IPS-15b (cell line): ENCODE results near the gene SLC2A1.

Experiments used
- H3K27me3 ChIP-seq: one replicate; pipeline ENCODE4 v1.6.1; 2013; ENCODE audit warnings: low read length; ENCODE audit not compliant: control insufficient read depth, insufficient read depth
- H3K36me3 ChIP-seq: one replicate; pipeline ENCODE4 v1.6.1; 2013; ENCODE audit warnings: low read length; ENCODE audit not compliant: control insufficient read depth, insufficient read depth
- H3K4me1 ChIP-seq: one replicate; pipeline ENCODE4 v1.6.1; 2013; ENCODE audit warnings: mild to moderate bottlenecking, low read length; ENCODE audit not compliant: control insufficient read depth, insufficient read depth
- H3K4me3 ChIP-seq: one replicate; pipeline ENCODE4 v1.5.1; 2013; ENCODE audit warnings: low read depth, low read length
- H3K9ac ChIP-seq: one replicate; pipeline ENCODE4 v1.6.1; 2013; ENCODE audit warnings: low read depth, mild to moderate bottlenecking, low read length
- H3K9me3 ChIP-seq: one replicate; pipeline ENCODE4 v1.6.1; 2013; ENCODE audit warnings: mild to moderate bottlenecking, low read length; ENCODE audit not compliant: control insufficient read depth, insufficient read depth

The SLC2A1 gene

DNA sequence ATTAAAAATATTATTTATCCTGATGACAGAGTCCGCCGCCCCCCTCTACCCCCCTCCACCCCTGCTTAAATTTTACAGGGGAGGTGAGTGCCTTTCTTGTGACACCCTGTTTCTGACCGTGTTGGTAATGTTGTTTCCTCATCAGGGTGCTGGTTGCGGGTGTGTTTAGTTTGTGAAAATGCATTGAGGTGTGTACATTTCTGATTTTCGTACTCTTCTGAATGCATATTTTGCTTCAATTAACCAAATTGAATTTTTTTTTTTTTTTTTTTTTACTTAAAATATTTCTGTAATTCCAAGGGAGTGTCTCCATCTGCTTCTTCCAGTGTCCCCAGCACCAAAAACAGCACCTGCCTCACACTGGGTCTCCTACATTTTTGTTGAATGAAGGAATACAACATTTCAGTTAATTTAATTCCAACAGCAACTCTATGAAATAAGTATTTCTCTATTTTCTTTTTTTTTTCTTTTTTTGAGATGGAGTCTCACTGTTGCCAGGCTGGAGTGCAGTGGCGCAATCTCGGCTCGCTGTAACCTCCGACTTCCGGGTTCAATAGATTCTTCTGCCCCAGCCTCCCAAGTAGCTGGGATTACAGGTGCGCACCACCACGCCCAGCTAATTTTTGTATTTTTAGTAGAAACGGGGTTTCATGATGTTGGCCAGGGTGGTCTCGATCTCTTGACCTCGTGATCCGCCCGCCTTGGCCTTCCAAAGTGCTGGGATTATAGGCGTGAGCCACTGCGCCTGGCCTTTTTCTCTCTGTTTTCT, 5.6 kb upstream of the SLC2A1 start:
- no peak overlapping the region for H3K4me3 ChIP-seq
- no peaks in the 10 kb centered on the region for H3K36me3 ChIP-seq
- no peaks in the 10 kb centered on the region for H3K9me3 ChIP-seq
- peaks cover 39% of the 10 kb centered on the region for H3K4me1 ChIP-seq
- no peak overlapping the region for H3K9ac ChIP-seq
- H3K27me3 ChIP-seq: no peaks in the 10 kb centered on the region

DNA sequence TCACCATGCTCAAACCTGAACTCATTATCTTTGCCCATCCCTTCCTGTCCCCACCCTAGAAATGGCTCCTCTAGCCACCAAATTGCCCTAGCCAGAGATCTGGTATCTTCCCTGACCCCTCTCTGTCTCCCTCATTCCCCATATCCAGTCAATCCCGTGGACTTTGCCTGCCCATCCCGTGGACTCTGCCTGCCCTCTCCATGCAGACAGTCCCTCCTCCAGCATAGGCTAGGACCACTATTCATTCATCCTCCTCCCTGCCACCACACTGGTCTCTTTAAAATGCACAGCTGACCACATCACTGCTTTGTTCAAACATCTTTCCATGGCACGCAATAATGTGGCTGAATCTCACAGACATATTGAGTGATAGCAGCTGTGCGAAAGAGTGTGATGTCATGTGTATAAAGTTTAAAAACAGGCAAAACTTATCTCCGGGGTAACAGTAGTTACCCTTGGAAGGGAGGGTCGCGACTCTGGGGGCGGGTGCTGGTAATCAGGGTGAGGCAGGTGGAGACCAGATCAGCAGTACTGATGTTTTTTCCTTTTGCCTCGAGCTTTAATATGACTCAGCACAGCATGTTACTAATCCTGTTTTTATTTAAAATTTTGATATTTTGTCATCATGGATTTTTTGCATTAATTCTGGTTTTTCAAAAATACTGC, 4.8 kb upstream of the SLC2A1 start:
- Histone ChIP-seq H3K36me3 (no peaks in the 10 kb centered on the region), H3K4me3 (peak overlapping the region; percentile 15)

DNA sequence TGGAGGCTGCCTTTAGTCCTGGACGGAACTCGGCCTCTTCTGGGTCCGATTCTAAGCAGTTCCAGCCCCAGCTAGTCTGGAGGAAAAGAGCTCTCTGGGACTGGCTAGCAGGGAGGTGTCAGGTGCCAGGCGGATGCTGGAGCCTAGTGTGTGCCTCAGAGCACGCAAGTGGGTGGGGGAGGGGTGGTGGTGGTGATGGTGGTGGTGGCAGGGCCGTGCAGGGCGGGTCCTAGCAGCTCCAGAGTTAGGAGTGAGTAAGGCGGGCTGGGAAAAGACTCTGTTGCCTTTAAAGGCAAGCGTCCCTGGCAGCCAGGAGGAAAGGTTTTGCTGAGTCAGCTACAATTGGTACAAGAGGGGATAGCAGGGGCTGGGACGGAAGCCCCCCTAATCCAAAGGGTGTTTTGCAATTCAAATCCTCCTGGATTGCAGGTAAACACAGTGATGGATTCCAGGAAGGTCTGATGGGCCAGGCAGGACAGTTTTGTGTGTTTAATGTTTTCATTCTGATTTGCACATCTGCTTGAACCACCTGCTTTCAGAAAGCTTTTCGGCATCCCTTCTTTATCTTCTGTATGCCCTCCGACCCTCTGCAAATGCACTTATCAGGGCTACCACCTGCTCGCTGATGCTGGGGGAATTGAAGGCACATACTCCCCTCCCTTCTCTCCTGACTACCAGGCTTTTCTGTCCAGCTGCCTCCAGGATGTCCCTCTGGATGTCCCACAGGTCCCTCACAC, 4.1 kb upstream of the SLC2A1 start:
- Histone ChIP-seq H3K27me3 (no peaks in the 10 kb centered on the region), H3K9me3 (no peaks in the 10 kb centered on the region), H3K9ac (peak overlapping the region; percentile 58), H3K4me3 (peak overlapping the region; percentile 21), H3K36me3 (no peaks in the 10 kb centered on the region), H3K4me1 (peaks cover 39% of the 10 kb centered on the region)

More for the DNA sequence above, 4.8 kb upstream of the SLC2A1 start:
- peaks cover 39% of the 10 kb centered on the region for H3K4me1 ChIP-seq
- H3K27me3 ChIP-seq: no peaks in the 10 kb centered on the region
- no peak overlapping the region for H3K9ac ChIP-seq
- no peaks in the 10 kb centered on the region for H3K9me3 ChIP-seq

DNA sequence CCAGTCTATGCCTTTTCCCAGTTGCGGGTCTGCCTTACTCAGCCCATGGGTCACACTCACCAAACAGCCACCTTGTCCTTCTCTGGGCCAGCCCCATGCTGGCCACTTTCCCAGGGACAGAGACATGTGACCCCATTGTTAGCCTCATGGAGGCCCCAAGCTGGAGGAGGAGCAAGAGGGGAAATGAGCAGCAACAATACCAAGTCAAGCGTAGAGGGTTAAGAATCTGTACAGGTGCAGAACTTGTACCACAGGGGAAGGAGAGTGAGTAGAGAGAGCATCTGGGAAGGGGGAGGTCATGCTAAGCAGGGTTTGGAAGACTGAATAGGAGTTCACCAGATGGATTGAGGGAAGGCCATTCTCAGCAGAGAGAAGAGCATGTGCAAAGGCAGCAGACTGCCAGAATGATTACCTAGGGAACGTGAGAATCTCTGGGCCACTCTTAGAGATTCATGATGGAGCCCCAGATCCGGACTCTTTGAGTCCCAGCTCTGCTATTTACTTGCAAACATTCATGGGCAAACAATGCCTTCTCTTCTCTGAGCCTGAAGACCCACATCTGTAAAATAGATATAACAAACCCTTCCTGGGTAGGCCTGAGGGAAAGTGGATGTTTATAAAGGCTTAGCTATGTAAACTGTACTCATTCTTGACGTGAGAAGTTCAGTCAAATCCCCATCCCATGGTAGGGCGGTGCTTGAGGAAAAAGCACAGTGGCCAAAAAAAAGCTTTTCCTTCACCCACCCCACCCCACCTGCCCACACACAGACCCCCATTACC, 2.8 kb upstream of the SLC2A1 start:
- no peaks in the 10 kb centered on the region for H3K36me3 ChIP-seq
- H3K4me1 ChIP-seq: peaks cover 30% of the 10 kb centered on the region
- peak overlapping the region; percentile 1 for H3K9ac ChIP-seq
- no peaks in the 10 kb centered on the region for H3K27me3 ChIP-seq
- H3K4me3 ChIP-seq: no peak overlapping the region
- no peaks in the 10 kb centered on the region for H3K9me3 ChIP-seq

DNA sequence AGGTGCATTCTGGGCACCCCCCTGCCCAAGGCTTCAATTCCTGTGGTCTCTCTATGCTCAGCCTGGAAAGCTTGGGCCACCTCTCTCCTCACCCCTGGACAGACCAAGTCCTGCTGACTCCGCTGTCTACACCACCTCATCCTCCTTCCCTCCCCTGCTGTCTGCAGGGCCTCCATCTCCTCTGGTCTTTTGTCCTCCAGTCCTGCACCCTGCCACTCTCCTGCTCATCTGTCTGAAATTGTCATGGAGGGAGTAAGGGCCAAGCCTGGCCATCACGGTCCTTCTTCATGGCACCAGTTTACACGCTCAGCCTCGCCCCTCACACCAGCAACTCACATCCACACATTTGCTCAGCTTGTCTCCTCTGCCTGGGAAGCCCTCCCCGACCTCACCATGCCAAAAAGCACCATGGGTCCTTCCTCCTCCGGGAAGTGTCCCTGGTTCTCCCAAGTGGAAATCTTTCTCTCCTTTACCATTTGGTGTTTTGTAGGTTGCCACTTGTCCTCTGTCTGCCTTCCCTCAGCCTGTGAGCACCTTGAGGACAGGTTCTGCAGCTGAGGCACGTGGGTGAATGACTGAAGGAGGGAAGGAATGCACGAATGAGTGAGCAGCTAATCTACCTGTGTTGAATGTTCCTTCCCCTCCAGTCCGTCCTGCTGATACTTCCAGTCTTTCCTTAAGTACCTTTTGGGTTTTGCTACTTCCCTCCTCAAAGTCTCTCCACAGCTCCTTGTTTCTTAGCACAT, 2.1 kb upstream of the SLC2A1 start:
- Histone ChIP-seq H3K4me1 (peaks cover 33% of the 10 kb centered on the region), H3K9ac (peak overlapping the region; percentile 1), H3K27me3 (no peaks in the 10 kb centered on the region), H3K9me3 (no peaks in the 10 kb centered on the region), H3K4me3 (no peak overlapping the region), H3K36me3 (peaks cover 2% of the 10 kb centered on the region)

DNA sequence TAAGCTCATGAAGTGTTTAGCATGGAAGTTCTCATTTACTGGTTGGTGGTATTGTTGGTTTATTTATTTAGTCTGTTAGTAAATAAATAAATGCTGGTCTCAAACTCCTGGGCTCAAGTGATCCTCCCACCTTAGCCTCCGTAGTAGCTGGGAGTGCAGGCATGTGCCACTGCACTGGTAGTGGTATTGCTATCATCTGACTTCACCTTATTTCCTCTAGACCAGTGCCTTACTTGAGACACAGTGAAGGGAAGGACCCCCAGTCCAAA, 1.4 kb upstream of the SLC2A1 start:
- Histone ChIP-seq H3K4me1 (peaks cover 35% of the 10 kb centered on the region), H3K4me3 (peak overlapping the region; percentile 33), H3K27me3 (no peaks in the 10 kb centered on the region), H3K9ac (no peak overlapping the region), H3K36me3 (peaks cover 5% of the 10 kb centered on the region), H3K9me3 (no peaks in the 10 kb centered on the region)

DNA sequence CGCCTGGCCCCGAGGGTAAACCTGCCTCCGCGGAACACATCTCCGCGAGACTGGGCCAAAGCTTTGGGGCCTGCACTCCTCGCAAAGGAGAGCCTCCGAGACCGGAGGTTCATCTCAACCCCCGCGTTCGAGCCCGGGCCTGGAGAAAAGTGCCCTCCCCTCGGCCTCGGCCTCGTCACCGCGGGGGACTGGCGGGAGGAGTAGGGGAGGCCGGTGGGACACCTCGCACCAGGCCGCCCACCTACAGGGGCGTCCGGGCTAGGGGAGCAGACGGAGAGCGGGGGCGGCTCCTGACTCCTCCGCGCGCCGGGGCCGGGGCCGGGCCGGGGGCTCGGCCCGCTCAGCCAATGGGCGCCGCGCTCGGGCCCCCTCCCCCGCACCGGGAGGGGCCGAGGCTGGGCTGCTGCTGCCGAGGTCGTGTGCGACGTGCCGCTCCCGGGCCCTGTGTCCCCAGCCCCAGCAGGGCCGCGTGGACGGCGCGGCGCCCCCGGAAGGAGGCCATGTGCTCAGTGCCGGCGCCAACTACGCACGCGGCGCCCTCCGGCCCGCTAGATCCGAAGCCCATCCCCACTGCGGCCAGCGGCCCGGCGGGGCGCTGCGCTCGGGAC, 684 bp downstream of the SLC2A1 start:
- Histone ChIP-seq H3K9ac (peak overlapping the region; percentile 51), H3K4me3 (peak overlapping the region; percentile 67), H3K36me3 (peaks cover 16% of the 10 kb centered on the region), H3K4me1 (peaks cover 37% of the 10 kb centered on the region), H3K9me3 (no peaks in the 10 kb centered on the region), H3K27me3 (no peaks in the 10 kb centered on the region)

DNA sequence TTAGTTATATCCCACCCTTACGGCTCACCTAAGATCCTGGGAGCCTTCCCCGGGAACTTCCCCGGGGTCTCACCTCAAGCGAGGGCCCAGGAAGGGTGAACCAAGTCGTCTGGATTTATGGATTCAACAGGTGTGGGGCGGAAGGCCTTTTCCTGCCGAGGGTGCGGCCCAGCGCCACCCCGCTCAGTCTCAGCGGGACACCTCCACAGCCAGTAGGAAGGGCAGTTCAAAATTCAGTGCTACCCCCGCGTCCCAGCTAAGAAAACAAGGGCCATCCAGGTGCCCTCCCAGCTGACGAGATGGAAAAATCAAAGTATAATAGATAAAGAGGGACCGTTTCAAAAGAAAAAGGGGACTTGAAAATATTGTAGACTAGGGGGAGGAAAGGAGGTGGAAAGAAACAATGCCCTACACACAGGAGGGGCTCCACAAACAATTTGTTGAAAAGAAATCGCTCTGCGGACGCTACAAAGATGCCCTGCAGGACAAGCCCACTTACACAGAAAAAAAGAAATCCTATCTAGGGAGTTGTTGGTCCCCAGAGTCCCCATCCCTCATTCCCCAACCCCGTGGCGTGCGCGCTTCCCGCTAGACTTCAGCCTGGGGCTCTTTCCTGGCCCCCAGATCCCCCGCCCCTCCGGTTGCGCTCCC, 1.3 kb downstream of the SLC2A1 start:
- Histone ChIP-seq H3K9me3 (no peaks in the 10 kb centered on the region), H3K4me1 (peaks cover 37% of the 10 kb centered on the region), H3K36me3 (peaks cover 22% of the 10 kb centered on the region), H3K27me3 (no peaks in the 10 kb centered on the region), H3K9ac (peak overlapping the region; percentile 51), H3K4me3 (peak overlapping the region; percentile 67)

DNA sequence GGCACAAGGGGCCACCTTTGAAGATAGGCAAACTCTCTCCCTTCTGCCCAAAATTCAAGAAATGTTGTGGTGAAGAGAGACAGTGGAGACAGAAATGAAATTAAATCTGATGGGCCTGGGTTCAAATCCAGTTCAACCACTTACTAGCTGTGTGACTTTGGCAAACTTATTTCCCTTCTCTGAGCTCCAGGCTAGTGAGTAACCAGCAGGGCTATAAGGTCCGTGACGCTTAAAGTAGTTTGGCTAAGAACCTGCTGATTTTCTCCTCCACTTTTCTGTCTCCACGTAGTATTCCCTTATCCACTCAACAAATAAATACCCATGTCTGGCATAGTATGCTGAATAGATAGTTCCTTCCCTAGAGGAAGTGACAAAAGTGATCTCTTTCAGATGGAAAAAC, 1.9 kb downstream of the SLC2A1 start:
- Histone ChIP-seq H3K9ac (peak overlapping the region; percentile 55), H3K27me3 (no peaks in the 10 kb centered on the region), H3K36me3 (peaks cover 28% of the 10 kb centered on the region), H3K4me1 (peaks cover 31% of the 10 kb centered on the region), H3K4me3 (peak overlapping the region; percentile 67), H3K9me3 (no peaks in the 10 kb centered on the region)

DNA sequence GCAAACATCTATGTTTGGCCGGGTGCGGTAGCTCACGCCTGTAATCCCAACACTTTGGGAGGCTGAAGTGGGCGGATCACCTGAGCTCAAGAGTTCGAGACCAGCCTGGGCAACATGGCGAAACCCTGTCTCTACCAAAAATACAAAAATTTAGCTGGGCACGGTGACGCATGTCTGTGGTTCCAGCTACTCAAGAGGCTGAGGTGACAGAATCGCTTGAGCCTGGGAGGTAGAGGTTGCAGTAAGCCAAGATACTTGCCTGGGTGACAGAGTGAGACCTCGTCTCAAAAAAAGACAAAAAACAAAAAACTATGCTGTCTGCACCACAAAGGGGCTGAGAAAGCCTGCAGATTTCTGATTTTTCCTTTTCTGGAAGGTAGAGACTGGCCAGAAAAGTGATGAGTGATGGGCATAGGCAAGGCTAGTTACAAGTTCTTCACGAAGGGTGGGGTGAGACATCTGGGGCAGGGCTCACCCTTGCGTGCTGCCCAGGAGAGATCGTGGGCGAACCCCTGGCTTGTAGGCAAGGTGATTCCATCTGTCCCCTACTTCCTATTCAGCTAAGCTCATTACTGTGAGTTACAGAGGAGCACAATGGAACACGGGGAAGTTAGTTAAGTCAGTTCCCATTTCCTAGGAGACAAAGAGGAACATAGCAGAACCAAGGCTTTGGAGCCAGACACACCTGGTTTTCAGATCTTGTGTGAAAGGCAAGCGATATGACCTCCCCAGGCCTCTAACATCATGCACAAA, 3.2 kb downstream of the SLC2A1 start:
- Histone ChIP-seq H3K36me3 (peaks cover 30% of the 10 kb centered on the region), H3K9ac (peak overlapping the region; percentile 16), H3K4me1 (peaks cover 25% of the 10 kb centered on the region), H3K4me3 (peak overlapping the region; percentile 53), H3K27me3 (no peaks in the 10 kb centered on the region), H3K9me3 (no peaks in the 10 kb centered on the region)
